SK-N-MC (cell line): ENCODE results near the gene APOB.

ENCODE experiments used
- EZH2 ChIP-seq: fragments of 200-600 bp; sonication (generic); IDR thresholded peaks from one replicate; pipeline ENCODE4 v1.6.1; 2017; ENCODE audit warnings: antibody characterized with exemption
- POLR2AphosphoS5 ChIP-seq: IDR thresholded peaks from 2 replicates; pipeline ENCODE4 v1.6.1; 2012; ENCODE audit warnings: mild to moderate bottlenecking, low read depth, low read length, borderline replicate concordance

GRCh38 chr2:21026479-21027282 lies 17.2 kb downstream of the APOB start:
- TF ChIP-seq POLR2AphosphoS5 (no peak), EZH2 (no peak)
